Mesendoderm (in vitro differentiated cells): ENCODE data around the gene RDX.
"Not testable (repeated sequence)": the region's sequence is repeated elsewhere in the genome, so short reads cannot be mapped to it uniquely, and the experiment has no call there.

Source experiments
- DNase-seq: peaks from one replicate; pipeline ENCODE4 v3.0.0; 2013
- H2AK5ac ChIP-seq: 2 replicates; pipeline ENCODE4 v1.6.1; 2013; ENCODE audit warnings: low read length, inconsistent platforms
- H2BK120ac ChIP-seq: 2 replicates; pipeline ENCODE4 v1.6.1; 2013; ENCODE audit warnings: low read depth, mild to moderate bottlenecking, low read length, moderate library complexity, mixed read lengths
- H2BK15ac ChIP-seq: replicated peaks from 2 replicates; pipeline ENCODE4 v1.6.1; 2013; ENCODE audit warnings: low read depth, mild to moderate bottlenecking, moderate library complexity
- H2BK5ac ChIP-seq: 2 replicates; pipeline ENCODE4 v1.6.1; 2013; ENCODE audit warnings: low read length, inconsistent platforms
- H3K18ac ChIP-seq: 2 replicates; pipeline ENCODE4 v1.6.1; 2013; ENCODE audit warnings: mild to moderate bottlenecking, low read length, mixed read lengths
- H3K23ac ChIP-seq: one replicate; pipeline ENCODE4 v1.6.1; 2013; ENCODE audit warnings: low read length
- H3K27ac ChIP-seq: 2 replicates; pipeline ENCODE4 v1.5.1; 2013; ENCODE audit warnings: low read depth, mild to moderate bottlenecking, inconsistent platforms, low read length, moderate library complexity
- H3K27me3 ChIP-seq: 2 replicates; pipeline ENCODE4 v1.6.1; 2013; ENCODE audit warnings: low read length, control low read depth, mild to moderate bottlenecking, inconsistent platforms; ENCODE audit not compliant: insufficient read depth, poor library complexity
- H3K36me3 ChIP-seq: 2 replicates; pipeline ENCODE4 v1.6.1; 2013; ENCODE audit warnings: low read length, inconsistent platforms; ENCODE audit not compliant: control insufficient read depth, insufficient read depth
- H3K4ac ChIP-seq: one replicate; pipeline ENCODE4 v1.6.1; 2013; ENCODE audit warnings: low read depth, mild to moderate bottlenecking, low read length, moderate library complexity
- H3K4me1 ChIP-seq: 2 replicates; pipeline ENCODE4 v1.6.1; 2013; ENCODE audit warnings: low read depth, low read length, inconsistent platforms; ENCODE audit not compliant: control insufficient read depth
- H3K4me2 ChIP-seq: 2 replicates; pipeline ENCODE4 v1.6.1; 2013; ENCODE audit warnings: low read length
- H3K4me3 ChIP-seq: 2 replicates; pipeline ENCODE4 v1.5.1; 2013; ENCODE audit warnings: mild to moderate bottlenecking, low read length
- H3K56ac ChIP-seq: one replicate; pipeline ENCODE4 v1.6.1; 2013; ENCODE audit warnings: low read length
- H3K79me1 ChIP-seq: 2 replicates; pipeline ENCODE4 v1.6.1; 2013; ENCODE audit warnings: low read length, inconsistent platforms
- H3K79me2 ChIP-seq: 2 replicates; pipeline ENCODE4 v1.6.1; 2013; ENCODE audit warnings: mild to moderate bottlenecking, low read length; ENCODE audit not compliant: control insufficient read depth, insufficient read depth
- H3K9ac ChIP-seq: 2 replicates; pipeline ENCODE4 v1.6.1; 2013; ENCODE audit warnings: low read length, inconsistent platforms
- H4K5ac ChIP-seq: one replicate; pipeline ENCODE4 v1.6.1; 2013; ENCODE audit warnings: low read length
- H4K8ac ChIP-seq: one replicate; pipeline ENCODE4 v1.6.1; 2013; ENCODE audit warnings: low read depth, mild to moderate bottlenecking, control low read depth, low read length, moderate library complexity
- WGBS: extraction: QIAGEN DNeasy Blood & Tissue Kit; methylation state at CpG from one replicate; pipeline ENCODE4 v1.1.7; 2013; ENCODE audit warnings: low lambda C conversion rate, missing lambda C conversion rate; ENCODE audit not compliant: insufficient coverage; ENCODE audit errors: extremely low coverage; 5-methylcytosine and 5-hydroxymethylcytosine counted together

RDX gene

DNA sequence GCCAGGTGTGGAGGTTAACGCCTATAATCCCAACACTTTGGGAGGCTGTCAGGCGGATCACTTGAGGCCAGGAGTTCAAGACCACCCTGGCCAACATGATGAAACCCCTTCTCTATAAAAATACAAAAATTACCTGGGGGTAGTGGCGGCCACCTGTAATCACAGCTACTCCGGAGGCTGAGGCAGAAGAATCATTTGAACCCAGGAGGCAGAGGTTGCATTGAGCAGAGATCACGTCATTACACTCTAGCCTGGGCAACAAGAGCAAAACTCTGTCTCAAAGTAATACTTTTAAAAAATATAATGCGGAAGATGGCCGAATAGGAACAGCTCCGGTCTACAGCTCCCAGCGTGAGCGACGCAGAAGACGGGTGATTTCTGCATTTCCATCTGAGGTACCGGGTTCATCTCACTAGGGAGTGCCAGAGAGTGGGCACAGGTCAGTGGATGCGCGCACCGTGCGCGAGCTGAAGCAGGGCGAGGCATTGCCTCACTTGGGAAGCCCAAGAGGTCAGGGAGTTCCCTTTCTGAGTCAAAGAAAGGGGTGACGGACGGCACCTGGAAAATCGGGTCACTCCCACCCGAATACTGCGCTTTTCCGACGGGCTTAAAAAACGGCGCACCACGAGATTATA is 87.6 kb downstream of the RDX start:
- H4K5ac ChIP-seq, H3K27me3 ChIP-seq, H3K27ac ChIP-seq, H3K36me3 ChIP-seq, H3K4me3 ChIP-seq, H2BK5ac ChIP-seq, H3K79me1 ChIP-seq, H3K4ac ChIP-seq, H2AK5ac ChIP-seq, H3K4me1 ChIP-seq, H3K4me2 ChIP-seq, H3K79me2 ChIP-seq, H3K23ac ChIP-seq, H2BK120ac ChIP-seq: not testable (repeated sequence)
- no CpG with 5 or more reads among the region's 29 CpGs for WGBS
- Histone ChIP-seq H4K8ac (peak overlapping the region; percentile 39), H3K56ac (peak overlapping the region; percentile 70), H2BK15ac (peak overlapping the region; percentile 78), H3K9ac (peak overlapping the region; percentile 38), H3K18ac (peak overlapping the region; percentile 51)
- peak; percentile 53 for DNase-seq

DNA sequence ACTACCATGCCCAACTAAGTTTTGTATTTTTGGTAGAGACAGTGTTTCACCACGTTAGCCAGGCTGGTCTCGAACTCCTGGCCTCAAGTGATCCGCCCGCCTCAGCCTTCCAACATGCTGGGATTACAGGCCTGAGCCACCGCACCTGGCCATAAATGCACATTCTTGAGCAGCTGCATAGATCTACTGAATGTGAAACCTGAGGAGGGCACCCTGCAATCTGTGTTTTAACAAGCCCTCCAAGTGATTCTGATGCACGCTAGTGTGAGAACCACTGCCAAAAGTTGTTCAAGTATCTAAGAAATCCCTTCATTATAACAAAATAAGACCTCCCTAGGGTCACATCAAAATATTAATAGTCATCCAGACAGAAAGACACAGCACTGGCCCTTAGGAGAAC is 89.3 kb downstream of the RDX start:
- no peak overlapping the region for H2BK5ac ChIP-seq
- no peak overlapping the region for H3K4me3 ChIP-seq
- no CpG with 5 or more reads among the region's 6 CpGs for WGBS
- DNase-seq, result no peak
- H3K23ac ChIP-seq, result no peak overlapping the region
- H2BK15ac ChIP-seq, result no peak overlapping the region
- no peaks in the 10 kb centered on the region for H3K79me1 ChIP-seq
- H2BK120ac ChIP-seq, result no peak overlapping the region
- H3K79me2 ChIP-seq, result no peaks in the 10 kb centered on the region
- H3K4ac ChIP-seq, result no peak overlapping the region
- no peaks in the 10 kb centered on the region for H3K27me3 ChIP-seq
- no peak overlapping the region for H2AK5ac ChIP-seq
- H4K5ac ChIP-seq, result no peak overlapping the region
- no peak overlapping the region for H3K9ac ChIP-seq
- H4K8ac ChIP-seq, result no peak overlapping the region
- no peak overlapping the region for H3K27ac ChIP-seq
- H3K18ac ChIP-seq, result no peak overlapping the region
- no peaks in the 10 kb centered on the region for H3K36me3 ChIP-seq
- no peaks in the 10 kb centered on the region for H3K4me1 ChIP-seq
- H3K56ac ChIP-seq, result no peak overlapping the region
- H3K4me2 ChIP-seq, result no peak overlapping the region

DNA sequence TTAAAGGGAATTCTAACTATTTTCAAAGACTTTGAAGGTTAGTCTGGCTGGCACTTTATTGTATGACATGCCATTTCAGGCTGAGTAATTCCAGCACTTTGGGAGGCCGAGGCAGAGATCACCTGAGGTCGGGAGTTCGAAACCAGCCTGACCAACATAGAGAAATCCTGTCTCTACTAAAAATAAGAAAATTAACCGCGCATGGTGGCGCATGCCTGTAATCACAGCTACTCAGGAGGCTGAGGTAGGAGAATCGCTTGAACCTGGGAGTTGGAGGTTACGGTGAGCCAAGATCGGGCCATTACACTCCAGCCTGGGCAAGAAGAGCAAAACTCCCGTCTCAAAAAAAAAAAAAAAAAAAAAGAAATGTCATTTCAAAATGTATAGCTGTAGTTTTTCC is 95.6 kb downstream of the RDX start:
- Histone ChIP-seq H3K79me1 (no peaks in the 10 kb centered on the region), H3K23ac (no peak overlapping the region)
- WGBS, result no CpG with 5 or more reads among the region's 10 CpGs

DNA sequence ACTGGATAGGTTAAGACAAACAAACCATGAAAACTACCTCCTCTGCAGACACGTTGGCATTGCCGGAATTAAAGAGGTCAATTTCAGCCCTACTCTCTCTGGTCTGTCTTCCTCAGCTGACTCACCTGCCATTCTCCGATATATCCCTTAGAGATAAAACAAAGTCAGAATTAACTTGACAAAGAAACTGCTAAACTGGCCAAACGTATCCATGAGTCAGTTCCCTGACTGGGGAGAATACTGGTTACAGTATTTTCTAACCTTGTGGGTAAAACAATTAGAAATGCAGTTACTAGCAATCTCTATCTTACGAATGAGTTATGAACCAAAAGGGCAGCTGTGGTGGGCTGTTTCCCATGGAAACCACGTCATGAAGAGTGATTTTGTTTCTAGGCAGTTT is 96.2 kb downstream of the RDX start:
- Histone ChIP-seq H3K4ac (no peak overlapping the region), H2BK120ac (no peak overlapping the region), H3K27me3 (no peaks in the 10 kb centered on the region), H4K5ac (no peak overlapping the region), H3K27ac (no peak overlapping the region), H2AK5ac (no peak overlapping the region), H3K56ac (no peak overlapping the region), H3K36me3 (no peaks in the 10 kb centered on the region), H2BK5ac (no peak overlapping the region), H3K79me2 (no peaks in the 10 kb centered on the region), H3K4me1 (no peaks in the 10 kb centered on the region), H3K18ac (no peak overlapping the region), H3K23ac (no peak overlapping the region), H3K79me1 (no peaks in the 10 kb centered on the region), H2BK15ac (no peak overlapping the region), H3K4me3 (no peak overlapping the region), H4K8ac (no peak overlapping the region), H3K9ac (no peak overlapping the region), H3K4me2 (no peak overlapping the region)
- DNase-seq, result no peak
- no CpG with 5 or more reads among the region's 6 CpGs for WGBS

More for the DNA sequence above, 95.6 kb downstream of the RDX start:
- no peak overlapping the region for H4K8ac ChIP-seq
- no peak overlapping the region for H3K56ac ChIP-seq
- no peak overlapping the region for H2BK120ac ChIP-seq
- H3K9ac ChIP-seq, result no peak overlapping the region
- no peak overlapping the region for H3K4me2 ChIP-seq
- H3K27ac ChIP-seq, result no peak overlapping the region
- no peaks in the 10 kb centered on the region for H3K79me2 ChIP-seq
- no peak overlapping the region for H3K4ac ChIP-seq
- no peak overlapping the region for H3K18ac ChIP-seq
- no peak overlapping the region for H2AK5ac ChIP-seq
- no peaks in the 10 kb centered on the region for H3K27me3 ChIP-seq
- H3K36me3 ChIP-seq, result no peaks in the 10 kb centered on the region
- H2BK5ac ChIP-seq, result no peak overlapping the region
- H2BK15ac ChIP-seq, result no peak overlapping the region
- no peak overlapping the region for H3K4me3 ChIP-seq
- no peak for DNase-seq
- no peak overlapping the region for H4K5ac ChIP-seq
- H3K4me1 ChIP-seq, result no peaks in the 10 kb centered on the region

DNA sequence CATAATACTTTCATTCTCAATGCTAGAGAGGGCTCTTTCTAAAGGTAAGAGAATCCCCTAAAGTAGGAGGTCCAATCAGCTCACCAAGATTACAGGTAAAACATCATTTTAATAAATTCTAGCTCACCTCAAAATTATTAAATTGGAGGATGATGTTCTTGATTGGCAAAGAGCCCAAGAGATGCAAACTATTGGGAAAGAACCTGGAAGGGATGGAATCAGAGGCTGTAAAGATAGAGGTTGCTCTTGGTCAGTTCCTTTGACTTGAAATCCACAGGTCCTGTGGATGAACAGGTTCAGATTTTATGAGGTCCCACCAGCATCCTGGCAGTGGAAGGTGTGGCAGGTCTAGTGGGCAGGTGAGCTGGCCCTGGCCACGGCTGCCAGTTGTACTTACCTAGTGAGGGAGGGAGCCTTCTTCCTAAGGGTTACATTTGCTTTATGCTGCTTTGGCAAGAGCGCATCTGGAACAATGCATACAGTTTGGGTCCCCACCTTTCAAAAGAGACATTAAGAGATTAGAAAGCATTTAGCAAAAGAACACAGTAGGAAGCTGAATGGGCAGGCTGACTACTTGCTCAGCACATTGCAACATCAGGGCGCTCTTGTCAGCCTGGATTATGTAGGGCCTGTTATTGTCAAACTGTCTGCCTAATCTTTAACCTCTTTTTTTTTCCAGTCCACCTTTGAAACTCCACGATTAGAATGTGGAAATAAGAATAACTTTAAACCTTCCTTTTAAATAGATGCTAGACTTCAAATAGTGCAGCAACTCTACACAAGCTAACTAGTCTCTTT is 97.0 kb downstream of the RDX start:
- H3K27ac ChIP-seq, result no peak overlapping the region
- H2BK15ac ChIP-seq, result no peak overlapping the region
- H2AK5ac ChIP-seq, result no peak overlapping the region
- H3K18ac ChIP-seq, result no peak overlapping the region
- H3K4ac ChIP-seq, result no peak overlapping the region
- no peaks in the 10 kb centered on the region for H3K36me3 ChIP-seq
- no peaks in the 10 kb centered on the region for H3K27me3 ChIP-seq
- WGBS, result no CpG with 5 or more reads among the region's 4 CpGs
- H3K4me1 ChIP-seq, result no peaks in the 10 kb centered on the region
- H3K4me3 ChIP-seq, result no peak overlapping the region
- no peak overlapping the region for H2BK5ac ChIP-seq
- H3K79me1 ChIP-seq, result no peaks in the 10 kb centered on the region
- no peaks in the 10 kb centered on the region for H3K79me2 ChIP-seq
- H2BK120ac ChIP-seq, result no peak overlapping the region
- no peak overlapping the region for H4K8ac ChIP-seq
- no peak overlapping the region for H4K5ac ChIP-seq
- no peak overlapping the region for H3K56ac ChIP-seq
- H3K9ac ChIP-seq, result no peak overlapping the region
- no peak for DNase-seq
- H3K4me2 ChIP-seq, result no peak overlapping the region
- no peak overlapping the region for H3K23ac ChIP-seq
